Renal cortex interstitium (tissue), 15 donors: ENCODE measurements around the gene EFCAB14. TPM values are rescaled to one million over a fixed set of nuclear protein-coding genes. Genes with fewer than 3 reads are reported as not detected.
"Not testable (repeated sequence)": the region's sequence is repeated elsewhere in the genome, so short reads cannot be mapped to it uniquely, and the experiment has no call there.

Source experiments
- DNase-seq, 11 donors: peaks; one replicate each; pipeline ENCODE4 v3.0.0-alpha.2; 2013; ENCODE audit warnings: low read depth in 9 of 11, low spot score in 4 of 11; ENCODE audit errors: extremely low read depth in 1 of 11
- long read RNA-seq, 16 experiments: transcript quantifications; one replicate each; lab custom pipeline, GENCODE V29; 2026
- polyA plus RNA-seq, 3 donors: library from polyadenylated mRNA; unstranded; fragments of 120-200 nt; gene quantifications; one replicate each; pipeline ENCODE4 v1.2.1, GENCODE V29; 2013; ENCODE audit not compliant: insufficient read length in 3 of 3

Gene EFCAB14
- 100 to 1,000 TPM in 1 of 3 donors, 10 to 100 TPM in 2; 88.3 to 106 (median 92.0) TPM for polyA plus RNA-seq
- long read RNA-seq, donor 1, full-length matches to known transcripts, result 4 of 4 reads
- long read RNA-seq, donor 1, partial matches to known transcripts, result 0 of 4 reads
- long read RNA-seq, donor 1, other reads (novel, unspliced or antisense), result 0 of 4 reads
- long read RNA-seq, donor 2, full-length matches to known transcripts, result 3 of 8 reads
- long read RNA-seq, donor 2, partial matches to known transcripts, result 5 of 8 reads
- long read RNA-seq, donor 2, other reads (novel, unspliced or antisense), result 0 of 8 reads
- long read RNA-seq, donor 3, full-length matches to known transcripts, result 5 of 17 reads
- long read RNA-seq, donor 3, partial matches to known transcripts, result 6 of 17 reads
- long read RNA-seq, donor 3, other reads (novel, unspliced or antisense), result 6 of 17 reads
- long read RNA-seq, donor 4, full-length matches to known transcripts, result 1 of 9 reads
- long read RNA-seq, donor 4, partial matches to known transcripts, result 0 of 9 reads
- long read RNA-seq, donor 4, other reads (novel, unspliced or antisense), result 8 of 9 reads
- long read RNA-seq, donor 5, result 0 reads
- long read RNA-seq, donor 6, full-length matches to known transcripts, result 5 of 10 reads
- long read RNA-seq, donor 6, partial matches to known transcripts, result 5 of 10 reads
- long read RNA-seq, donor 6, other reads (novel, unspliced or antisense), result 0 of 10 reads
- long read RNA-seq, donor 7, full-length matches to known transcripts, result 5 of 11 reads
- long read RNA-seq, donor 7, partial matches to known transcripts, result 6 of 11 reads
- long read RNA-seq, donor 7, other reads (novel, unspliced or antisense), result 0 of 11 reads
- long read RNA-seq, donor 8, full-length matches to known transcripts, result 10 of 43 reads
- long read RNA-seq, donor 8, partial matches to known transcripts, result 17 of 43 reads
- long read RNA-seq, donor 8, other reads (novel, unspliced or antisense), result 16 of 43 reads
- long read RNA-seq, donor 9, full-length matches to known transcripts, result 4 of 13 reads
- long read RNA-seq, donor 9, partial matches to known transcripts, result 0 of 13 reads
- long read RNA-seq, donor 9, other reads (novel, unspliced or antisense), result 9 of 13 reads
- long read RNA-seq, donor 10, full-length matches to known transcripts, result 6 of 13 reads
- long read RNA-seq, donor 10, partial matches to known transcripts, result 7 of 13 reads
- long read RNA-seq, donor 10, other reads (novel, unspliced or antisense), result 0 of 13 reads
- long read RNA-seq, donor 11, full-length matches to known transcripts, result 5 of 12 reads
- long read RNA-seq, donor 11, partial matches to known transcripts, result 0 of 12 reads
- long read RNA-seq, donor 11, other reads (novel, unspliced or antisense), result 7 of 12 reads
- long read RNA-seq, donor 12, partial matches to known transcripts, result 0 of 2 reads
- long read RNA-seq, donor 12, other reads (novel, unspliced or antisense), result 0 of 2 reads
- long read RNA-seq, donor 13, full-length matches to known transcripts, result 9 of 36 reads
- long read RNA-seq, donor 13, partial matches to known transcripts, result 27 of 36 reads
- long read RNA-seq, donor 13, other reads (novel, unspliced or antisense), result 0 of 36 reads
- long read RNA-seq, donor 14, full-length matches to known transcripts, result 4 of 9 reads
- long read RNA-seq, donor 14, partial matches to known transcripts, result 0 of 9 reads
- long read RNA-seq, donor 14, other reads (novel, unspliced or antisense), result 5 of 9 reads
- long read RNA-seq, donor 15, full-length matches to known transcripts, result 2 of 2 reads
- long read RNA-seq, donor 15, partial matches to known transcripts, result 0 of 2 reads
- long read RNA-seq, donor 15, other reads (novel, unspliced or antisense), result 0 of 2 reads
- long read RNA-seq, donor 16, full-length matches to known transcripts, result 18 of 98 reads
- long read RNA-seq, donor 16, partial matches to known transcripts, result 58 of 98 reads
- long read RNA-seq, donor 16, other reads (novel, unspliced or antisense), result 22 of 98 reads

- peak; percentile 78 to 93 (median 91) for DNase-seq
Measured at GRCh38 chr1:46718727-46719622, at the start of gene EFCAB14. TSS of gene EFCAB14 (minus strand) at chr1:46719114. CDS start at chr1:46718087, 1,027 bp downstream.

- DNase-seq, result no peak
Measured at GRCh38 chr1:46768445-46768844, 49.5 kb upstream of the EFCAB14 start.

GRCh38 chr1:46767649-46768282 is 48.9 kb upstream of the EFCAB14 start:
- DNase-seq, result no peak

- no peak for DNase-seq
Measured at GRCh38 chr1:46764402-46764801, 45.5 kb upstream of the EFCAB14 start.

- DNase-seq, result no peak
Measured at GRCh38 chr1:46761740-46762139, 42.8 kb upstream of the EFCAB14 start.

- DNase-seq, result no peak
Measured at GRCh38 chr1:46760558-46761166, 41.7 kb upstream of the EFCAB14 start.

GRCh38 chr1:46757956-46758528 is 39.1 kb upstream of the EFCAB14 start:
- no peak for DNase-seq

GRCh38 chr1:46757247-46757955 is 38.5 kb upstream of the EFCAB14 start:
- no peak for DNase-seq

- DNase-seq, result peak in 2 of 11 donors; percentile 39 to 43
Measured at GRCh38 chr1:46755121-46755520, 36.2 kb upstream of the EFCAB14 start.

GRCh38 chr1:46754707-46755106 is 35.8 kb upstream of the EFCAB14 start:
- DNase-seq, result not testable (repeated sequence)

GRCh38 chr1:46753985-46754384 is 35.1 kb upstream of the EFCAB14 start:
- no peak for DNase-seq

GRCh38 chr1:46749921-46750404 is 31.0 kb upstream of the EFCAB14 start:
- DNase-seq, result no peak

GRCh38 chr1:46749404-46749803 is 30.5 kb upstream of the EFCAB14 start:
- no peak for DNase-seq

- peak in 4 of 11 donors; percentile 28 to 65 (median 52) for DNase-seq
Measured at GRCh38 chr1:46747683-46748288, 28.9 kb upstream of the EFCAB14 start.
